ENCODE measurements around the gene ABHD17C. TPM values are rescaled to one million over a fixed set of nuclear protein-coding genes. Genes with fewer than 3 reads are reported as not detected.

Gene ABHD17C
- total RNA-seq, 2 donors from 2014 or later, result 4.5 to 10.0 TPM

GRCh38 chr15:80673561-80674244, 21.4 kb upstream of the ABHD17C start:
- H3K4me1 Mint-ChIP-seq (ENCODE audit: low read depth in 2 of 2), result peaks cover 0 to 4% of the 10 kb centered on the region in 2 donors
- no peak overlapping the region for H3K4me3 Mint-ChIP-seq

DNA sequence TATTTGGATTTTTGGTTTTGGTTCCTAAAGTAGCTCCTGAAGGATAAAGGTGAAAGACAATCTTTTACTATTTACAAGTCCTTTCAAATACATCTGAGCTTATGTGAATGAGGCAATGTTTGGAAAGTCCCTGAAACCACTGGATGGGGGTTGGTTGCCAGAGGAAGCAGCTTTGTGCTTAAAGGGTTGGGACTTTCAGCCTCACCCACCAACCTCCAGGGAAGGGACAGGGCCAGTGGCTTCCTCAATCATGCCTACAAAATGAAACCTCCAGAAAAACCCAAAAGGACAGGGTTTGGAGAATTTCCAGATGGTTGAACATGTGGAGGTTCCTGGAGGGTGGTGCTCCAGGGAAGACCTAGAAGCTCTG, 20.9 kb upstream of the ABHD17C start:
- Mint-ChIP-seq H3K27ac (peak overlapping the region in 1 of 2 donors; percentile 40), H3K4me3 (no peak overlapping the region), H3K27me3 (peaks cover 33% of the 10 kb centered on the region in 2 donors), H3K36me3 (no peaks in the 10 kb centered on the region), H3K4me1 (ENCODE audit: low read depth in 2 of 2) (peaks cover 0 to 4% of the 10 kb centered on the region in 2 donors), H3K9me3 (no peaks in the 10 kb centered on the region)
- no peak for DNase-seq (ENCODE audit: low spot score)
- no peak for ATAC-seq

More at GRCh38 chr15:80673561-80674244, 21.4 kb upstream of the ABHD17C start:
- no peaks in the 10 kb centered on the region for H3K9me3 Mint-ChIP-seq
- H3K27ac Mint-ChIP-seq, result peak overlapping the region in 1 of 2 donors; percentile 40
- no peak for DNase-seq (ENCODE audit: low spot score)
- no peaks in the 10 kb centered on the region for H3K36me3 Mint-ChIP-seq
- H3K27me3 Mint-ChIP-seq, result peaks cover 36 to 38% of the 10 kb centered on the region in 2 donors
- no peak for ATAC-seq

DNA sequence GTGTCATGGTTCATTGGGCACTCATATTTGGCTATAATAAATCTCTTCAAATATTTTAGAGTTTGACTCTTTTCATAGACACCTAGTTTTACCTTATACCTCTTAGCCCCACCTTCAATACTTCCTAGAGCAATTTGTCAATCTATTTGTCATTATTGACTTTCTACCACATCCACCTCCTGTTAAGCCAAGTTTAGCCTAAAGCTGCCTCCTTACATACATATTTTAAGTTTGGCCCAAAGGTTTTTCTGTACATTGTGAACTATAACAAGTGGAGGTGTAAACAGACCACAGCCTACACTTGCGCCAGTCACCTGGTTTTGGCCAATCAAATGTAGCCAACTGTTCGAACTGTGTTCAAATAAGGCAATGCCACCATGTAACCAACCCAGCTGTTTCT, 18.1 kb upstream of the ABHD17C start:
- no peaks in the 10 kb centered on the region for H3K9me3 Mint-ChIP-seq
- H3K27me3 Mint-ChIP-seq, result peaks cover 35 to 41% of the 10 kb centered on the region in 2 donors
- no peaks in the 10 kb centered on the region for H3K36me3 Mint-ChIP-seq
- ATAC-seq (no peak), DNase-seq (ENCODE audit: low spot score) (no peak)
- no peak overlapping the region for H3K4me3 Mint-ChIP-seq
- peaks cover 0 to 9% of the 10 kb centered on the region in 2 donors for H3K4me1 Mint-ChIP-seq (ENCODE audit: low read depth in 2 of 2)
- H3K27ac Mint-ChIP-seq, result no peak overlapping the region

GRCh38 chr15:80679167-80679803, 15.8 kb upstream of the ABHD17C start:
- no peak overlapping the region for H3K27ac Mint-ChIP-seq
- no peak overlapping the region for H3K4me3 Mint-ChIP-seq
- H3K9me3 Mint-ChIP-seq, result no peaks in the 10 kb centered on the region
- peaks cover 47 to 48% of the 10 kb centered on the region in 2 donors for H3K27me3 Mint-ChIP-seq
- H3K4me1 Mint-ChIP-seq (ENCODE audit: low read depth in 2 of 2), result peaks cover 0 to 6% of the 10 kb centered on the region in 2 donors
- ATAC-seq (no peak), DNase-seq (ENCODE audit: low spot score) (no peak)
- no peaks in the 10 kb centered on the region for H3K36me3 Mint-ChIP-seq

DNA sequence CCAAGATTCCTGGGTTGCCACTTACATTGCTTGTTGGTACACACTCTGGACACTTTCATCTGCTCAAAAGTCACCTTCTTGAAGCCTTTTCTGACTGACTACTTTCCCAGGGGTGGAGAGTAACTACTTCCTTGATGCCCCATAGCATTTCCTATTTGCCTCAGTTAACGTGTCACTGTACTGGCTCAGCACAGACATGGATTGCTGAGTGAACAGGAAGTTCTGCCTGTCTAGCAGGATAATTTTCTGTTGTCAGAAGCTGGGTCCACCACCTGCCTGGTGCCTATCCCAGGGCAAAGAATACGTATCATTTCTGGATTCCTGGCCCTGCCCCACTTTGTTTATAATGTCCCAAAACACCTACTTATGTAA, 15.3 kb upstream of the ABHD17C start:
- H3K36me3 Mint-ChIP-seq, result no peaks in the 10 kb centered on the region

GRCh38 chr15:80682201-80682600, 12.9 kb upstream of the ABHD17C start:
- DNase-seq (ENCODE audit: low spot score), result no peak
- Mint-ChIP-seq H3K4me1 (ENCODE audit: low read depth in 2 of 2) (peaks cover 4 to 10% of the 10 kb centered on the region in 2 donors), H3K9me3 (no peaks in the 10 kb centered on the region), H3K36me3 (no peaks in the 10 kb centered on the region), H3K27ac (no peak overlapping the region), H3K27me3 (peaks cover 38 to 44% of the 10 kb centered on the region in 2 donors), H3K4me3 (no peak overlapping the region)
- no peak for ATAC-seq

More for the DNA sequence above, 15.3 kb upstream of the ABHD17C start:
- ATAC-seq (no peak), DNase-seq (ENCODE audit: low spot score) (no peak)
- Mint-ChIP-seq H3K4me1 (ENCODE audit: low read depth in 2 of 2) (peaks cover 0 to 6% of the 10 kb centered on the region in 2 donors), H3K27me3 (peaks cover 49 to 50% of the 10 kb centered on the region in 2 donors), H3K27ac (no peak overlapping the region), H3K4me3 (no peak overlapping the region), H3K9me3 (no peaks in the 10 kb centered on the region)

- no peaks in the 10 kb centered on the region for H3K9me3 Mint-ChIP-seq
- no peak overlapping the region for H3K4me3 Mint-ChIP-seq
- H3K27ac Mint-ChIP-seq, result no peak overlapping the region
- DNase-seq (ENCODE audit: low spot score) (no peak), ATAC-seq (no peak)
- H3K36me3 Mint-ChIP-seq, result no peaks in the 10 kb centered on the region
- peaks cover 32 to 42% of the 10 kb centered on the region in 2 donors for H3K27me3 Mint-ChIP-seq
- peaks cover 4 to 6% of the 10 kb centered on the region in 2 donors for H3K4me1 Mint-ChIP-seq (ENCODE audit: low read depth in 2 of 2)
Observed at GRCh38 chr15:80684697-80685096, 10.4 kb upstream of the ABHD17C start.

DNA sequence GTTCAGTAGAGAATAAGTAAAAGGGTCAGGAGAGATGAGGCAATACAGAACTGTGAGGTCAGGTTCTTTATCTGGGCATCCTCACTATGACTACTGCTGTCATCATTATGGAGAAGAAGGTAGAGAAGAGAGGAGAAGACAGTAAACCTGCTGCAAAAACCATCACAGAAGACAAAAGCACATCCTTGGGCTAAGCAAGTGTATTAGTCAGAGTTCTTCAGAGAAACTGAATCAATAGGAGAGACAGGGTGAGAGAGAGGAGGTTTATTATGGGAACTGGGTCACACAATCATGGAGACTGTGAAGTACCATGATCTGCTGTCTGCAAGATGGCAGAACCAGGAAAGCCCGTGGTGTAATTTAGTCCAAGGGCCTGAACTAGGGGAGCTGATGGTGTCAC, 9.5 kb upstream of the ABHD17C start:
- ATAC-seq, result peak; percentile 24 to 51
- DNase-seq (ENCODE audit: low spot score), result no peak
- Mint-ChIP-seq H3K9me3 (no peaks in the 10 kb centered on the region), H3K36me3 (no peaks in the 10 kb centered on the region), H3K4me1 (ENCODE audit: low read depth in 2 of 2) (peaks cover 4% of the 10 kb centered on the region in 2 donors), H3K27ac (no peak overlapping the region), H3K27me3 (peaks cover 32 to 37% of the 10 kb centered on the region in 2 donors), H3K4me3 (no peak overlapping the region)

DNA sequence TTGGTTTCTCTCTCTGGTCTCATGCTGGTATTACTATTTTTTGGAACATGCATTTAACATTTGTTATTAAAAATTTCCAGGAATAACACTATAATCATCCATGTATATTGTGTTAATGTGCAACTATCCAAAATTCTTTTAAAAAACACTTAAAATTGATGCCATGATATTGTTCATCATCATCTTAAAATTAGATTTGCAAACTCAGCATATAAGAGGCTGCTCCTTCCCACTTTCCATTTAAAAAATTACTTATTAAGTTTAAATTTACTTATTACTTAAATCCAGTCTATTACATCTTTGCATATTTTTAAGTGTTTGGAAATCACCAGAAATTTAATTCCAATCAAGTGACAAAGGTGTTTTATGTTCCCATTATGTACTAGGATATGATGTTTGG, 5.8 kb upstream of the ABHD17C start:
- peaks cover 4 to 9% of the 10 kb centered on the region in 2 donors for H3K4me1 Mint-ChIP-seq (ENCODE audit: low read depth in 2 of 2)
- no peaks in the 10 kb centered on the region for H3K9me3 Mint-ChIP-seq
- H3K27me3 Mint-ChIP-seq, result peaks cover 12% of the 10 kb centered on the region in 2 donors

GRCh38 chr15:80689716-80690115, 5.4 kb upstream of the ABHD17C start:
- no peaks in the 10 kb centered on the region for H3K9me3 Mint-ChIP-seq
- no peaks in the 10 kb centered on the region for H3K36me3 Mint-ChIP-seq
- no peak overlapping the region for H3K4me3 Mint-ChIP-seq
- H3K27me3 Mint-ChIP-seq, result peaks cover 10% of the 10 kb centered on the region in 2 donors
- peaks cover 4 to 12% of the 10 kb centered on the region in 2 donors for H3K4me1 Mint-ChIP-seq (ENCODE audit: low read depth in 2 of 2)
- no peak for DNase-seq (ENCODE audit: low spot score)
- no peak for ATAC-seq
- H3K27ac Mint-ChIP-seq, result no peak overlapping the region

More for the DNA sequence above, 5.8 kb upstream of the ABHD17C start:
- Mint-ChIP-seq H3K27ac (no peak overlapping the region), H3K4me3 (no peak overlapping the region), H3K36me3 (no peaks in the 10 kb centered on the region)
- no peak for ATAC-seq
- no peak for DNase-seq (ENCODE audit: low spot score)

DNA sequence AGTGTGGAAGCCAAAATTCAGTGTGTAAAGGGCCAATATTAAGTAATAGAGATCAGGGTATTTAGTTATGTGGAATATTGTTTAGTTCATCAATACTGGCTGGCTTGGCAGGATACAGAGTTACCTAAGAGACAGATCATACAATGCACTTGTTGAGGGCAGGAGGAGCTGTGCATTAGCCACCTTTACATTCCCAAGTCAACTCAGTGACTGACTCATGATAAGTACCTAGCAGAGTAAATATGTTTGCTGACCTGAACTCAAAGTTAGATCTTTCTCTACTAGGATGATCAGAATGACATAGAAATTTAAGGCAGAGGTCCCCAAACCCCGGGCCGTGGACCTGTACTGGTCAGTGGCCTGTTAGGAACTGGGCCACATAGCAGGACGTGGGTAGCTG, 3.5 kb upstream of the ABHD17C start:
- H3K9me3 Mint-ChIP-seq, result no peaks in the 10 kb centered on the region
- peaks cover 5 to 13% of the 10 kb centered on the region in 2 donors for H3K4me1 Mint-ChIP-seq (ENCODE audit: low read depth in 2 of 2)
- ATAC-seq (no peak), DNase-seq (ENCODE audit: low spot score) (no peak)
- H3K4me3 Mint-ChIP-seq, result no peak overlapping the region
- H3K27ac Mint-ChIP-seq, result no peak overlapping the region
- peaks cover 0 to 5% of the 10 kb centered on the region in 2 donors for H3K27me3 Mint-ChIP-seq
- no peaks in the 10 kb centered on the region for H3K36me3 Mint-ChIP-seq

GRCh38 chr15:80693682-80694610, 1.2 kb upstream of the ABHD17C start:
- Mint-ChIP-seq H3K4me3 (peak overlapping the region; percentile 78), H3K27me3 (peaks cover 0 to 10% of the 10 kb centered on the region in 2 donors), H3K9me3 (no peaks in the 10 kb centered on the region), H3K27ac (peak overlapping the region in 1 of 2 donors; percentile 37), H3K4me1 (ENCODE audit: low read depth in 2 of 2) (peaks cover 15 to 24% of the 10 kb centered on the region in 2 donors), H3K36me3 (no peaks in the 10 kb centered on the region)
- no peak for DNase-seq (ENCODE audit: low spot score)
- ATAC-seq, result no peak

DNA sequence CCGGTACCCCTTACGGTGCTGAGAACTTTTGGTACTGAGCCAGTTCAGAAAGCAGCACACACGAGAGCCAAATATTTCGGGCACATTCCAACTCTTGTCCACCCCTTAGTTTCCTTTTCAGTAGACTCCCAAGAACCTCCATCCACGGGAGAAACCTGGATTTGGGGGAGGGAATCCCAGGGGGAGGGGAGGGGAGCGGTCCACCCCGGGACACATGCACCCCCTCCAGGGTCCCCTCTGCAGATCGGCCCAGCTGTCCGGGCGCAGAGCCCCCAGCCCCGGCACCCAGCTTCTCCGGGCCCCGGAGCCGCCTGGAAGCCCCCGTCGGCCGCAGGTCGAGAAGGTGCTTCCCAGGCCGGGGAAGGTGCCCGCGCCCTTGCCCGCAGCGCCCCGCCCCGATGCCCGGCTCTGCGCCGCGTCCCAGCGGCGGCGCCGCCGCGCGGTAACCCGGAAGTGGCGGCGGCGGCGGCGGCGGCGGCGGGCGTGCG, 455 bp upstream of the ABHD17C start:
- Mint-ChIP-seq H3K4me3 (peak overlapping the region; percentile 78), H3K27me3 (peaks cover 0 to 8% of the 10 kb centered on the region in 2 donors), H3K27ac (peak overlapping the region in 1 of 2 donors; percentile 37), H3K4me1 (ENCODE audit: low read depth in 2 of 2) (peaks cover 15 to 25% of the 10 kb centered on the region in 2 donors), H3K36me3 (no peaks in the 10 kb centered on the region), H3K9me3 (no peaks in the 10 kb centered on the region)
- DNase-seq (ENCODE audit: low spot score) (peak; percentile 65), ATAC-seq (peak; percentile 51 to 73)
